A204.1 (cell line): ENCODE measurements around the gene METTL18.
"Not testable (repeated sequence)": the region's sequence is repeated elsewhere in the genome, so short reads cannot be mapped to it uniquely, and the experiment has no call there.

ENCODE experiments used
- FAIRE-seq: peaks from 2 replicates; lab custom pipeline; 2012; peaks lifted over from hg19 to GRCh38; lab: Jason Lieb, UNC

The METTL18 gene

GRCh38 chr1:169794530-169795416 is at the start of gene METTL18:
Gene METTL18, minus strand, starts transcription at chr1:169794907. Its CDS starts 1,212 bp downstream, at chr1:169793695.
- FAIRE-seq: peak; percentile 72

GRCh38 chr1:169838942-169839341 is 44.2 kb upstream of the METTL18 start:
- no peak for FAIRE-seq

GRCh38 chr1:169836198-169836597 is 41.5 kb upstream of the METTL18 start:
- FAIRE-seq: no peak

GRCh38 chr1:169835647-169836046 is 40.9 kb upstream of the METTL18 start:
- no peak for FAIRE-seq

- no peak for FAIRE-seq
These were observed 40.2 kb upstream of the METTL18 start for GRCh38 chr1:169834869-169835268.

GRCh38 chr1:169833179-169833901 is 38.6 kb upstream of the METTL18 start:
- no peak for FAIRE-seq

- peak; percentile 43 for FAIRE-seq
These were observed 35.0 kb upstream of the METTL18 start for GRCh38 chr1:169829671-169830070.

- FAIRE-seq: no peak
These were observed 29.4 kb upstream of the METTL18 start for GRCh38 chr1:169824153-169824552.

- no peak for FAIRE-seq
These were observed 26.8 kb upstream of the METTL18 start for GRCh38 chr1:169821500-169821899.

- no peak for FAIRE-seq
These were observed 21.9 kb upstream of the METTL18 start for GRCh38 chr1:169816617-169817016.

- FAIRE-seq: no peak
These were observed 19.6 kb upstream of the METTL18 start for GRCh38 chr1:169814265-169814664.

- FAIRE-seq: no peak
These were observed 17.4 kb upstream of the METTL18 start for GRCh38 chr1:169812131-169812530.

- not testable (repeated sequence) for FAIRE-seq
These were observed 16.8 kb upstream of the METTL18 start for GRCh38 chr1:169811418-169812035.

- FAIRE-seq: peak; percentile 95
These were observed 14.8 kb upstream of the METTL18 start for GRCh38 chr1:169809370-169810095.

GRCh38 chr1:169804941-169805340 is 10.2 kb upstream of the METTL18 start:
- FAIRE-seq: no peak

- no peak for FAIRE-seq
These were observed 8.2 kb upstream of the METTL18 start for GRCh38 chr1:169802888-169803287.

GRCh38 chr1:169797281-169797680 is 2.6 kb upstream of the METTL18 start:
- no peak for FAIRE-seq

GRCh38 chr1:169796274-169796810 is 1.6 kb upstream of the METTL18 start:
- no peak for FAIRE-seq

GRCh38 chr1:169795687-169796086 is 980 bp upstream of the METTL18 start:
- FAIRE-seq: no peak

GRCh38 chr1:169793730-169794129 is 977 bp downstream of the METTL18 start:
- no peak for FAIRE-seq

GRCh38 chr1:169788402-169788801 is 6.3 kb downstream of the METTL18 start:
- no peak for FAIRE-seq

- FAIRE-seq: no peak
These were observed 7.7 kb downstream of the METTL18 start for GRCh38 chr1:169786974-169787373.
